H1 (cell line): Measurements from ENCODE around the gene HECTD4.

Source experiments
- ASH2L ChIP-seq: fragments of 200-600, 300-600 bp; sonication (generic); IDR thresholded peaks from one replicate; pipeline ENCODE4 v1.7.1; 2017; ENCODE audit warnings: low read length
- BCL11A ChIP-seq, 2 experiments: IDR thresholded peaks; one replicate each; pipeline ENCODE4 v1.6.1; 2011; ENCODE audit warnings: low read depth in 2 of 2, low read length in 2 of 2, mild to moderate bottlenecking in 2 of 2
- CTBP2 ChIP-seq: IDR thresholded peaks from 2 replicates; pipeline ENCODE4 v1.7.0; 2011; ENCODE audit warnings: borderline replicate concordance, mild to moderate bottlenecking, moderate library complexity, mixed read lengths, low read length; ENCODE audit not compliant: insufficient read depth, insufficient read length
- CTCF ChIP-seq, 3 experiments: IDR thresholded peaks; 1 replicate in 2 of 3; 2 replicates in 1 of 3; pipeline versions ENCODE4 v1.5.1 to v1.6.1; 2011; ENCODE audit warnings: low read length in 3 of 3, mild to moderate bottlenecking in 3 of 3, inconsistent platforms in 2 of 3, low read depth in 1 of 3, moderate library complexity in 1 of 3; ENCODE audit not compliant: insufficient read depth in 1 of 3; ENCODE audit errors: control extremely low read depth in 1 of 3
- EP300 ChIP-seq, 2 experiments: IDR thresholded peaks; 1 replicate in 1 of 2; 2 replicates in 1 of 2; pipeline ENCODE4 v1.6.1; 2011 to 2012; ENCODE audit warnings: low read depth in 2 of 2, low read length in 2 of 2, mild to moderate bottlenecking in 2 of 2, borderline replicate concordance in 1 of 2, inconsistent platforms in 1 of 2, moderate library complexity in 1 of 2
- PHF8 ChIP-seq: fragments of 200-600 bp; sonication (generic); conservative IDR thresholded peaks from 2 replicates; pipeline ENCODE4 v1.7.1; 2012; ENCODE audit warnings: low read depth, mild to moderate bottlenecking, inconsistent platforms, low read length, moderate library complexity
- POLR2A ChIP-seq, 2 experiments: IDR thresholded peaks; 1 replicate in 1 of 2; 2 replicates in 1 of 2; pipeline ENCODE4 v1.6.1; 2011; ENCODE audit warnings: low read depth in 2 of 2, low read length in 2 of 2, mild to moderate bottlenecking in 2 of 2; ENCODE audit errors: control extremely low read depth in 1 of 2
- RFX5 ChIP-seq: IDR thresholded peaks from 2 replicates; pipeline ENCODE4 v1.6.1; 2011; ENCODE audit warnings: low read depth, low read length, improper control_type of control experiment, borderline replicate concordance
- TAF1 ChIP-seq: IDR thresholded peaks from 2 replicates; pipeline ENCODE4 v1.6.1; 2011; ENCODE audit warnings: mild to moderate bottlenecking, low read depth, low read length

DNA sequence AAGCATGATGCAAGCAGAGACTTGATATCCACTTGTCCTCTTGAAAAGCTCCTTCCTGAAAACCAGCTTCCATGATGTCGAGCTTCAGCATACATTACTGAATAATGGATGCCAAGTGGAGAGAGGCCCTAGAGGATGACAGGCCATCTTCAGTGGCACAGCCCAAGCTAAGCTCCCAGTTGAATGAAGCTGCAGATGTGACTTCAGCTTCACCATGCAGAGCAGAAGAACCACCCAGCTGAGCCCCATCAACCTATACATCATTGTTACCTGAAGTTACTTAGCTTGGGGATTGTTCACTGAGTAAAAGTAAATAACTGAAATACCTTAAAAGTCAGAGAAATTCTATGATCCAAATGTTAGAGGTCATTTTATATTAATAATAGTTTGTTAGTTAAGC is 93.6 kb downstream of the HECTD4 start:
- TF ChIP-seq TAF1 (no peak), POLR2A (IDR thresholded peaks at IDR 0.05; ENCODE audit: control extremely low read depth in 1 of 2, low read depth in 2 of 2, low read length in 2 of 2) (no peak), CTCF (IDR thresholded peaks at IDR 0.05; ENCODE audit: control extremely low read depth in 1 of 3, insufficient read depth in 1 of 3, low read depth in 1 of 3, low read length in 3 of 3) (no peak), CTBP2 (no peak), EP300 (IDR thresholded peaks at IDR 0.05; ENCODE audit: borderline replicate concordance in 1 of 2, low read depth in 2 of 2, low read length in 2 of 2) (no peak), RFX5 (no peak), BCL11A (IDR thresholded peaks at IDR 0.05; ENCODE audit: low read depth in 2 of 2, low read length in 2 of 2) (no peak), ASH2L (no peak), PHF8 (no peak)
